ENCODE results near the gene MAMLD1. TPM values are rescaled to one million over a fixed set of nuclear protein-coding genes. Genes with fewer than 3 reads are reported as not detected.

The MAMLD1 gene, protein sequence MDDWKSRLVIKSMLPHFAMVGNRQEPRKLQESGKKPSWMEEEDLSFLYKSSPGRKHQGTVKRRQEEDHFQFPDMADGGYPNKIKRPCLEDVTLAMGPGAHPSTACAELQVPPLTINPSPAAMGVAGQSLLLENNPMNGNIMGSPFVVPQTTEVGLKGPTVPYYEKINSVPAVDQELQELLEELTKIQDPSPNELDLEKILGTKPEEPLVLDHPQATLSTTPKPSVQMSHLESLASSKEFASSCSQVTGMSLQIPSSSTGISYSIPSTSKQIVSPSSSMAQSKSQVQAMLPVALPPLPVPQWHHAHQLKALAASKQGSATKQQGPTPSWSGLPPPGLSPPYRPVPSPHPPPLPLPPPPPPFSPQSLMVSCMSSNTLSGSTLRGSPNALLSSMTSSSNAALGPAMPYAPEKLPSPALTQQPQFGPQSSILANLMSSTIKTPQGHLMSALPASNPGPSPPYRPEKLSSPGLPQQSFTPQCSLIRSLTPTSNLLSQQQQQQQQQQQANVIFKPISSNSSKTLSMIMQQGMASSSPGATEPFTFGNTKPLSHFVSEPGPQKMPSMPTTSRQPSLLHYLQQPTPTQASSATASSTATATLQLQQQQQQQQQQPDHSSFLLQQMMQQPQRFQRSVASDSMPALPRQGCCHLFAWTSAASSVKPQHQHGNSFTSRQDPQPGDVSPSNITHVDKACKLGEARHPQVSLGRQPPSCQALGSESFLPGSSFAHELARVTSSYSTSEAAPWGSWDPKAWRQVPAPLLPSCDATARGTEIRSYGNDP
- 1.8 TPM for total RNA-seq
- long read RNA-seq, full-length matches to known transcripts: 2 of 4 reads
- long read RNA-seq, partial matches to known transcripts: 1 of 4 reads
- long read RNA-seq, other reads (novel, unspliced or antisense): 1 of 4 reads

DNA sequence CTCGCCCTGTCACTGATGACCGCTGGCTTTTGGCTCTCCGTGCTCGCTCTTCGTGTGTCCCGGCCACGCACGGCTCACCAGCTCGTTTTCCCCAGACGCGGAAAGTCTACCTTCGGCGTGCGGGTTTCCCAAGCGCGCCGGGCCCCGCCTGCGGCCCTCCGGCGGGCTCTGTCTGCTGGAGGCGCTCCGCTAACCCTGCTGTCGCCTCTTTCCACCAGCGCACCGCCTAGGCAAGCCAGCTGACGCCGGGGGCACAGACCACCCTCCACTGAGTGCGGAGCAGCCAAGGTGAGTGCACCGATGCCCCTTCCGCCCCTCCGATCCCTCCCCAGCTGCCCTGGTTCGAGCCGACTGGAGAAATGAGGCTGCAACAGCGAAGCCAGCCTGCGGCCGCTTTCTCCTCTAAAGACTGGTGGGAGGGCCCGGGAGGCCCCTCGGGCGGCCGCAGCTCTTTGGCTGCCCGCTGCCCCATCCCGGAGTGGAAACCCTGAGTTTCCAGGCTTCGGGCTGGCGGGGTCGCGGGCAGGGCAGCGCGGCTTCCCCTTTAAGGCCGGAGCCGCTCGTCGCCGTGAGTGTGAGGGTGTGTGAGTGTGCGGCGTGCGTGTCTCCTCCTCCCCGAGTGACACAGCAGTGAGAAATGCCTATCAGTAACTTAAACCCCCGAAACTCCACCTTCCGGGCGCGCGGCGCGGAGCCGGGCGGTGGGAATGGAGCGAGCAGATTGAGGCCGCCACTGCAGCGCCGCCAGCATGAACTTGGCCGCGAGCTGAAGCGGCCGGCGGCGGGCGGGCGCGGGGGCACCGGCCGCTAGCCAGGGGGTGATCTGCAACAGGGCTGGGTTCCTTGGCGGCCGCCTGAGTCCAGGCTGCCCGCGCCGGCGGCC, at the start of gene MAMLD1:
Gene MAMLD1, plus strand, starts transcription at position 719 of the 883 bp plus-strand sequence. CDS start 82,200 bp downstream, outside the sequence.
- TF ChIP-seq, protein P1, sequence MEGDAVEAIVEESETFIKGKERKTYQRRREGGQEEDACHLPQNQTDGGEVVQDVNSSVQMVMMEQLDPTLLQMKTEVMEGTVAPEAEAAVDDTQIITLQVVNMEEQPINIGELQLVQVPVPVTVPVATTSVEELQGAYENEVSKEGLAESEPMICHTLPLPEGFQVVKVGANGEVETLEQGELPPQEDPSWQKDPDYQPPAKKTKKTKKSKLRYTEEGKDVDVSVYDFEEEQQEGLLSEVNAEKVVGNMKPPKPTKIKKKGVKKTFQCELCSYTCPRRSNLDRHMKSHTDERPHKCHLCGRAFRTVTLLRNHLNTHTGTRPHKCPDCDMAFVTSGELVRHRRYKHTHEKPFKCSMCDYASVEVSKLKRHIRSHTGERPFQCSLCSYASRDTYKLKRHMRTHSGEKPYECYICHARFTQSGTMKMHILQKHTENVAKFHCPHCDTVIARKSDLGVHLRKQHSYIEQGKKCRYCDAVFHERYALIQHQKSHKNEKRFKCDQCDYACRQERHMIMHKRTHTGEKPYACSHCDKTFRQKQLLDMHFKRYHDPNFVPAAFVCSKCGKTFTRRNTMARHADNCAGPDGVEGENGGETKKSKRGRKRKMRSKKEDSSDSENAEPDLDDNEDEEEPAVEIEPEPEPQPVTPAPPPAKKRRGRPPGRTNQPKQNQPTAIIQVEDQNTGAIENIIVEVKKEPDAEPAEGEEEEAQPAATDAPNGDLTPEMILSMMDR (IDR thresholded peaks at IDR 0.05; ENCODE audit: borderline replicate concordance): no peak
- Histone ChIP-seq H3K36me3 (no peaks in the 10 kb centered on the region), H3K27me3 (ENCODE audit: low read depth) (peaks cover 7% of the 10 kb centered on the region), H3K27ac (replicated peaks) (peak within 1 kb of the TSS; percentile 84), H3K9me3 (replicated peaks) (no peaks in the 10 kb centered on the region), H3K4me3 (peak within 1 kb of the TSS; percentile 73), H3K4me1 (peaks cover 25% of the 10 kb centered on the region)
- peak; percentile 75 for DNase-seq
- intact Hi-C loops (cut with micrococcal nuclease): no loop called here

DNA sequence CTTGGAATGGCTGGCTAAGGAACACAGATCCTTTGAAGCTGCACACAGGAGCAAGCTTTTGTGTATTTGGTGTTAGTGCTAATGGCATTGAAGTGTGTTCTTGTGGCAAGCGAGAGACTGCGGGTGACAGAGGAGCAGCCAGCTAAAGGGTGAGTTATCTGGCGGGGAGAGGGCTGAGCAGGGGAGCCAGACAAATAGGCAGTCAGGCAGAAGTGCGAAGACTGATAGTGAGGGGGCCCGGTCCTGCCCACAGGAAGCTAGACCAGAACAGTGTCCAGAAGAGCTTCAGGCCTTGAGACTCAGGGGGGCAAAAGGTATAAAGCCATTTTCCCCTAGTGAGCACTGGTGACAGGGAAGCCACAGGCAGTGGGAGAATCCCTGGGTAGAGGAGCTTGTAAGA, 49.6 kb upstream of the MAMLD1 start:
- no peak overlapping the region for H3K27ac ChIP-seq (replicated peaks)
- TF ChIP-seq, protein P1 (IDR thresholded peaks at IDR 0.05; ENCODE audit: borderline replicate concordance): no peak
- intact Hi-C loops (cut with micrococcal nuclease): no loop called here
- no peaks in the 10 kb centered on the region for H3K36me3 ChIP-seq
- H3K4me3 ChIP-seq: no peak overlapping the region
- H3K9me3 ChIP-seq (replicated peaks): no peaks in the 10 kb centered on the region
- no peaks in the 10 kb centered on the region for H3K4me1 ChIP-seq
- no peaks in the 10 kb centered on the region for H3K27me3 ChIP-seq (ENCODE audit: low read depth)
- DNase-seq: no peak

DNA sequence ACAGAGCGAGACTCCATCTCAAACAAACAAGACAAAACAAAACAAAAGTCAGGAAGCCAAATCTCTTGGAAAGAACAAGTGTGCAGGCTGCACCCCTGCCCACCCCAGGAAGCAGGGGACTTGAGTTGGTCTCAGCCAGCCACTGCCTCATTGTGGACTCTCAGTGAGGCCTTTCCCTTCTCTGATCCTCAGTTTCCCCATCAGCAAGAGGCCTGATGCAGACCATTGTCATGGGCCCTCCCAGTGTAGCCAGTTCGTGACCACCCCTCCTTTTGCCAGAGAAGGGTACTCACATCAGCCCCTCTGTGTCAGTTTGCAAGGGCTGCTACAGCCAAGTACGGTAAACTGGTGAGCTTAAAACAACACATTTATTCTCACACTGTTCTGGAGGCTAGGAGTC, 48.9 kb upstream of the MAMLD1 start:
- DNase-seq: no peak
- H3K9me3 ChIP-seq (replicated peaks): no peaks in the 10 kb centered on the region
- no peak overlapping the region for H3K27ac ChIP-seq (replicated peaks)
- intact Hi-C loops (cut with micrococcal nuclease): no loop called here
- TF ChIP-seq, protein P1 (IDR thresholded peaks at IDR 0.05; ENCODE audit: borderline replicate concordance): no peak
- no peaks in the 10 kb centered on the region for H3K36me3 ChIP-seq
- no peaks in the 10 kb centered on the region for H3K4me1 ChIP-seq
- H3K4me3 ChIP-seq: no peak overlapping the region
- no peaks in the 10 kb centered on the region for H3K27me3 ChIP-seq (ENCODE audit: low read depth)

DNA sequence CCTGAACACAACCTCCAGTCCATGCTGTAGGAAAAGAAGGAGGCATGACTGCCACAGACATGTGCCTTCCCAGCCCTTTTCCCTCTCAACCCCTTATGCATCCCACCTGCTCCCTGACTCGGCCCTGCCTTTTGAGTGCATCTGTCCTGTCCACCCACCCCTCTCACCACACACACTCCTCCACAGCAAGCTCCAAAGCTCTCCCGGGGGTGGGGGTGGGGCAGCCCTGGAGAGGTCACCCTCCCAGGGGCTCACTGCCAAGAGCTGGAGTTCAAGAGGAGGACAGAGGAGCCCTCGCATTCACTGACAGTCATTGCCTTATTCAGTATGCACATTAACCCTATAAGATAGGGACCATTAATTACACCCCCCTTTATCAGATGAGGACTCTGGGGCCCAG, 46.6 kb upstream of the MAMLD1 start:
- Histone ChIP-seq H3K27me3 (ENCODE audit: low read depth) (no peaks in the 10 kb centered on the region), H3K27ac (replicated peaks) (no peak overlapping the region), H3K36me3 (no peaks in the 10 kb centered on the region), H3K9me3 (replicated peaks) (no peaks in the 10 kb centered on the region), H3K4me3 (no peak overlapping the region), H3K4me1 (no peaks in the 10 kb centered on the region)
- intact Hi-C loops (cut with micrococcal nuclease): no loop called here
- TF ChIP-seq, protein P1 (IDR thresholded peaks at IDR 0.05; ENCODE audit: borderline replicate concordance): no peak
- DNase-seq: peak; percentile 22

DNA sequence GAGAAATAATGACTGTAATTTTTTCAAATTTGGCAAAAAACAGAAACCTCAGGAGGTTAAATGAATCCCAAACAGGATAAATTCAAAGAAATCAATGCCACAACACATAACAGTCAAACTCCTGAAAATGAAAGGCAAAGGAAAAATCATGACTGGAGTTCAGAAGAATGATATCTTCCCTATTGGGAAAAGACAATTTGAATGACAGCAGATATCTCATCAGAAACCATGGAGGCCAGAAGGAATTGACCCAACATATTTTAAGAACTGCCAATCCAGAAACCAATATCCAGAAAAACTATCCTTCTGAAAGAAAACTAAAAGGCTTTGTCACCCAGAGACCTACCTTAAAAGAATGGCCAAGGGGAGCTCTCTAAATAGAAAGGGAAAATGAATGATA, 40.1 kb upstream of the MAMLD1 start:
- no peaks in the 10 kb centered on the region for H3K27me3 ChIP-seq (ENCODE audit: low read depth)
- TF ChIP-seq, protein P1 (IDR thresholded peaks at IDR 0.05; ENCODE audit: borderline replicate concordance): no peak
- no peak for DNase-seq
- intact Hi-C loops (cut with micrococcal nuclease): no loop called here
- no peaks in the 10 kb centered on the region for H3K36me3 ChIP-seq
- no peaks in the 10 kb centered on the region for H3K4me1 ChIP-seq
- no peak overlapping the region for H3K4me3 ChIP-seq
- no peaks in the 10 kb centered on the region for H3K9me3 ChIP-seq (replicated peaks)
- no peak overlapping the region for H3K27ac ChIP-seq (replicated peaks)

All from left ventricle myocardium inferior (tissue), 1 donor.